PFSK-1 (cell line): ENCODE data around the gene LINGO1.

Source experiments
- FOXP2 ChIP-seq: optimal IDR thresholded peaks from 2 replicates; pipeline ENCODE3; 2011; ENCODE audit warnings: borderline replicate concordance, control low read depth, inconsistent platforms; ENCODE audit not compliant: insufficient read depth; ENCODE audit errors: extremely low read length, extremely low read depth
- POLR2AphosphoS5 ChIP-seq: IDR thresholded peaks from 2 replicates; pipeline ENCODE4 v1.6.1; 2012; ENCODE audit warnings: low read depth, mild to moderate bottlenecking, control low read depth, low read length, moderate library complexity
- REST ChIP-seq, 2 experiments: IDR thresholded peaks; 2 replicates each; pipeline versions ENCODE4 v1.6.1 to v1.8.0; 2011 to 2012; ENCODE audit warnings: low read depth in 2 of 2, low read length in 2 of 2, control low read depth in 1 of 2, inconsistent platforms in 1 of 2, mild to moderate bottlenecking in 1 of 2, moderate library complexity in 1 of 2; ENCODE audit not compliant: insufficient read depth in 1 of 2
- SIN3A ChIP-seq: IDR thresholded peaks from 2 replicates; pipeline ENCODE4 v1.6.1; 2012; ENCODE audit warnings: mild to moderate bottlenecking, low read length, moderate library complexity, borderline replicate concordance; ENCODE audit not compliant: insufficient read depth
- TAF1 ChIP-seq: IDR thresholded peaks from 2 replicates; pipeline ENCODE4 v1.6.1; 2012; ENCODE audit warnings: low read length, control low read depth, borderline replicate concordance; ENCODE audit not compliant: insufficient read depth

Gene LINGO1

GRCh38 chr15:77649017-77649416, 16.3 kb upstream of the LINGO1 start:
- TF ChIP-seq SIN3A (no peak), FOXP2 (no peak), REST (IDR thresholded peaks at IDR 0.05; ENCODE audit: insufficient read depth in 1 of 2, low read depth in 2 of 2, low read length in 2 of 2) (no peak), POLR2AphosphoS5 (no peak)

GRCh38 chr15:77647961-77648360, 15.2 kb upstream of the LINGO1 start:
- no peak for TF ChIP-seq REST (IDR thresholded peaks at IDR 0.05; ENCODE audit: insufficient read depth in 1 of 2, low read depth in 2 of 2, low read length in 2 of 2)
- no peak for TF ChIP-seq FOXP2
- TF ChIP-seq SIN3A, result no peak
- TF ChIP-seq POLR2AphosphoS5, result no peak
- no peak for TF ChIP-seq TAF1

- TF ChIP-seq FOXP2, result no peak
- TF ChIP-seq POLR2AphosphoS5, result no peak
- no peak for TF ChIP-seq SIN3A
- TF ChIP-seq TAF1, result no peak
- no peak for TF ChIP-seq REST (IDR thresholded peaks at IDR 0.05; ENCODE audit: insufficient read depth in 1 of 2, low read depth in 2 of 2, low read length in 2 of 2)
Observed at GRCh38 chr15:77646104-77646694, 13.5 kb upstream of the LINGO1 start.

GRCh38 chr15:77645602-77646001, 12.9 kb upstream of the LINGO1 start:
- no peak for TF ChIP-seq SIN3A
- TF ChIP-seq FOXP2, result no peak
- TF ChIP-seq POLR2AphosphoS5, result no peak
- no peak for TF ChIP-seq REST (IDR thresholded peaks at IDR 0.05; ENCODE audit: insufficient read depth in 1 of 2, low read depth in 2 of 2, low read length in 2 of 2)
- TF ChIP-seq TAF1, result no peak
